ENCODE measurements around the gene CRABP2. TPM values are rescaled to one million over a fixed set of nuclear protein-coding genes. Genes with fewer than 3 reads are reported as not detected.

The CRABP2 gene
- total and polyA plus RNA-seq, 2 of the 4 experiments (the other 2 are of a cell fraction) = 6.3 to 15.7 TPM

- Histone ChIP-seq H3K23ac (ENCODE audit: low read depth, low read length) (peak overlapping the region; percentile 44; the same call in 1 of the 2 replicates), H2AK5ac (ENCODE audit: low read depth, low read length) (no peak overlapping the region), H3K9ac (ENCODE audit: low read depth, low read length) (peak overlapping the region; percentile 20; the same call in 1 of the 2 replicates), H2AK9ac (replicated peaks; ENCODE audit: low read depth, low read length, poor library complexity) (peak overlapping the region; percentile 92), H3K27ac (ENCODE audit: insufficient read depth, low read length) (no peak overlapping the region), H2BK20ac (ENCODE audit: low read depth, low read length) (no peak overlapping the region; the same call in 1 of the 2 replicates), H3K27me3 (ENCODE audit: control insufficient read depth, insufficient read depth, low read length) (peaks cover 3% of the 10 kb centered on the region; the same call in 1 of the 2 replicates), H4K20me1 (ENCODE audit: insufficient read depth, low read length) (no peaks in the 10 kb centered on the region), H3K56ac (ENCODE audit: extremely low read depth, insufficient read depth, low read length) (no peak overlapping the region), H2BK120ac (ENCODE audit: low read depth, low read length) (no peak overlapping the region), H3K18ac (ENCODE audit: low read depth, low read length) (no peak overlapping the region), H4K5ac (ENCODE audit: low read depth, low read length) (no peak overlapping the region), H3K9me3 (ENCODE audit: control insufficient read depth, insufficient read depth, low read length) (no peaks in the 10 kb centered on the region), H3K9me1 (ENCODE audit: insufficient read depth, low read length) (no peaks in the 10 kb centered on the region), H4K8ac (ENCODE audit: low read depth in 2 of 2, low read length in 2 of 2) (peak overlapping the region in 1 of 2 experiments; percentile 57; a peak in 1 of 4 replicates), H2BK15ac (ENCODE audit: low read depth, low read length) (no peak overlapping the region), H2BK5ac (ENCODE audit: low read depth, low read length, poor library complexity, severe bottlenecking) (no peak overlapping the region), H3K4me2 (ENCODE audit: low read depth, low read length) (peak overlapping the region; percentile 81), H3K4me3 (ENCODE audit: insufficient read depth, low read depth, low read length) (peak overlapping the region; percentile 13; the same call in 1 of the 2 replicates), H4K91ac (ENCODE audit: insufficient read depth, low read depth, low read length) (peak overlapping the region; percentile 47; the same call in 1 of the 2 replicates), H2AFZ (replicated peaks; ENCODE audit: low read length, poor library complexity) (peak overlapping the region; percentile 97), H3K4me1 (ENCODE audit: control insufficient read depth, insufficient read depth, low read length) (peaks cover 7% of the 10 kb centered on the region; the same call in 1 of the 2 replicates), H3K79me1 (ENCODE audit: low read depth in 1 of 2, low read length in 2 of 2) (no peaks in the 10 kb centered on the region), H3K14ac (replicated peaks; ENCODE audit: low read depth, low read length) (peak overlapping the region; percentile 57; the same call in 1 of the 2 replicates), H3K4ac (ENCODE audit: low read depth, low read length) (peak overlapping the region; percentile 3; the same call in 1 of the 2 replicates), H3K36me3 (ENCODE audit: control insufficient read depth, insufficient read depth, low read length) (no peaks in the 10 kb centered on the region)
- WGBS, 2 experiments (ENCODE audit: extremely low coverage in 2 of 2, insufficient read length in 1 of 2) = 5% methylated on average over 10 of the region's 23 CpGs; no CpG with 5 or more reads in 1 of the 2 experiments
- dilution Hi-C loops (cut with HindIII; ENCODE audit: low sequenced_read_pairs, unreplicated experiment) (no loop called here), in situ Hi-C loops (cut with MboI; ENCODE audit: low sequenced_read_pairs) (loop anchor here (5.0 kb wide), 1 partner anchor 33 kb away; no protein-coding TSS in a partner anchor), intact Hi-C loops (cut with micrococcal nuclease) (loop anchor here (1.0 kb wide), 5 partner anchors 16 to 238 kb away; partner anchors contain the start of genes CRABP2 and NTRK1)
- ATAC-seq (ENCODE audit: low read depth) (peak; percentile 96), DNase-seq (peak; percentile 80)
- CTCF ChIA-PET = interaction anchor here (0.6 to 5.2 kb wide), 30 partner anchors 9 to 1431 kb away, joined by 3 to 104 read pairs (median 5); partner anchors contain the start of genes CRABP2, ISG20L2, METTL25B and MRPL24
- POLR2A ChIA-PET (ENCODE audit: unreplicated experiment) = no interaction called here
- no TSS peak for BruUV-seq (replicated peaks)
- TF ChIP-seq MXI1 (IDR thresholded peaks at IDR 0.05; ENCODE audit: borderline replicate concordance, low read depth, low read length) (no peak), ELK1 (IDR thresholded peaks at IDR 0.05; ENCODE audit: borderline replicate concordance, low read depth, low read length) (no peak), POLR2A (IDR thresholded peaks at IDR 0.05; ENCODE audit: low read depth, low read length) (no peak), NFE2L2 (IDR thresholded peaks at IDR 0.05; ENCODE audit: low read depth, low read length) (no peak), RFX5 (IDR thresholded peaks at IDR 0.05; ENCODE audit: low read depth, low read length) (no peak), MAFK (IDR thresholded peaks at IDR 0.05; ENCODE audit: low read depth, low read length) (no peak), FOS (IDR thresholded peaks at IDR 0.05; ENCODE audit: low read depth, low read length) (no peak), BHLHE40 (IDR thresholded peaks at IDR 0.05; ENCODE audit: low read depth, low read length) (no peak), RCOR1 (IDR thresholded peaks at IDR 0.05; ENCODE audit: insufficient replicate concordance, low read length) (no peak), SMC3 (IDR thresholded peaks at IDR 0.05; ENCODE audit: low read depth, low read length) (peak; percentile 96), CHD1 (IDR thresholded peaks at IDR 0.05; ENCODE audit: low read depth, low read length) (no peak), CEBPB (IDR thresholded peaks at IDR 0.05; ENCODE audit: low read depth, low read length) (no peak), MAZ (IDR thresholded peaks at IDR 0.05; ENCODE audit: borderline replicate concordance, low read depth, low read length) (peak; percentile 77)
- TF ChIP-seq, protein P1, sequence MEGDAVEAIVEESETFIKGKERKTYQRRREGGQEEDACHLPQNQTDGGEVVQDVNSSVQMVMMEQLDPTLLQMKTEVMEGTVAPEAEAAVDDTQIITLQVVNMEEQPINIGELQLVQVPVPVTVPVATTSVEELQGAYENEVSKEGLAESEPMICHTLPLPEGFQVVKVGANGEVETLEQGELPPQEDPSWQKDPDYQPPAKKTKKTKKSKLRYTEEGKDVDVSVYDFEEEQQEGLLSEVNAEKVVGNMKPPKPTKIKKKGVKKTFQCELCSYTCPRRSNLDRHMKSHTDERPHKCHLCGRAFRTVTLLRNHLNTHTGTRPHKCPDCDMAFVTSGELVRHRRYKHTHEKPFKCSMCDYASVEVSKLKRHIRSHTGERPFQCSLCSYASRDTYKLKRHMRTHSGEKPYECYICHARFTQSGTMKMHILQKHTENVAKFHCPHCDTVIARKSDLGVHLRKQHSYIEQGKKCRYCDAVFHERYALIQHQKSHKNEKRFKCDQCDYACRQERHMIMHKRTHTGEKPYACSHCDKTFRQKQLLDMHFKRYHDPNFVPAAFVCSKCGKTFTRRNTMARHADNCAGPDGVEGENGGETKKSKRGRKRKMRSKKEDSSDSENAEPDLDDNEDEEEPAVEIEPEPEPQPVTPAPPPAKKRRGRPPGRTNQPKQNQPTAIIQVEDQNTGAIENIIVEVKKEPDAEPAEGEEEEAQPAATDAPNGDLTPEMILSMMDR (conservative IDR thresholded peaks at IDR 0.05; ENCODE audit: low read depth, low read length) = peak; percentile 96
These were observed 16.1 kb downstream of the CRABP2 start for GRCh38 chr1:156689035-156689952.
